ENCODE results near the gene PIGM. TPM values are rescaled to one million over a fixed set of nuclear protein-coding genes. Genes with fewer than 3 reads are reported as not detected.
A peak's percentile ranks its signal among the peaks of the same experiment; 100 is the strongest.

Gene PIGM
- total RNA-seq, 1 experiment from 2014 or later = 4.6 TPM

DNA sequence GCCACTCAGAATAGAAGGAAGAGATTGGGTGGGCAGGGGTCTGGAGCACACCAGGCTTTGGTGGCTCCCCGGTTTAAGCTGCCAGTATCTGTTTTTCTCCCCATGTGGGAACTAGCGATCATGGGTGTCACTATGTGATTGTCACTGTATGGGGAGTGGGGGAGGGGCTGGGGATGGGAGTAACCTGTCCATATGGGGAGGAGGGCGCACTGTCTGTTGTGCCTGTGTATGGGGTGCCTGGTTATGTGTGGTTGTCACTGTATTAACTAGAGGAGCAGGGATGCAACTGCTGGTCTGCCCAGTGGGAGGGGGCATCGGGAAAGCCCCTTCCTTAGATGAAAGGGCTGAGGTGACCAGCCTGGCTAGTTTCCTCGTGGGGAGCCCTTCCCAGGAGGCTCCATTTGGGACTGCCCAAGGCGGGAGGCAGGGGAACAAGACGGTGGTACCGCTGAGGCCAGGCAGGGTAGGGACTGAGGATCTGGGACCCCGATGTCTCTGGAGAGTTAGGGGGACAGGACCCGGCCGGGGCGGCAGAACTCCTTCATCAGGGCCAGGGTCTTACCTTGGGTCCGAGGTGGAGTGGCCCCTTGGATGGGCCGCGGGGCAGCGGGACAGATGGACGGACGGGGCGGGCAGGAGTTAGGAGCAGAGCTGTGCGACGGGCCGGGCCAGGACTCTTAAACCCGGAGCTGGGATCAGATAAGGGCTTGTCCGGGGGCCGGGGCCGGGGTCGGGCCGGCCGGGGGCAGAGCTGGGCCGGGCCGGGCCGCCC lies 37.9 kb upstream of the PIGM start, which contains the start of gene KCNJ10:
Gene KCNJ10 (minus strand): TSS at position 701 of the 772 bp plus-strand sequence. CDS start 27,628 bp downstream, outside the sequence.
- intact Hi-C loops (cut with micrococcal nuclease; ENCODE audit: unreplicated experiment) = no loop called here

DNA sequence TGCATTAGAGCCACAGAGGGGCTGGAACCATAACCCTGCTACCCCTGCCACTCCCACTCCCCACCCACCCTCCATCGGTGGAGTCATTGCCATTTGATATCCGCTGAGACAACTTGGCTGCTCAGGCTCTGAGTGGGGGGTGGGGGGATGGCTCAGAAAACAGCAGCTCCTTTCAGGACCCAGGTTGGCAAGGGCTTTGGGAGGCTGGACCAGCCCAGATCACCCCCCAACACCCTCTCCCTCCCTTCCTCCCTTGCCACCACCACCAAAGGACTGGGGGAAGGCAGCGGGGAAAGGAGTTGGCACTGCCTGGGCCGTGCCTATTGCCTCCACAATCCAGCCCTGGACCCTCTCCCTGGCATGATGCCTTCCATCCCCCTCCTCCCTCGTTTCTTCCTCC lies 36.4 kb upstream of the PIGM start:
- Histone ChIP-seq H3K27me3 (replicated peaks; ENCODE audit: insufficient read depth, low read depth, low read length, poor library complexity) (peaks cover 14% of the 10 kb centered on the region), H3K36me3 (ENCODE audit: insufficient read depth, low read length, poor library complexity, severe bottlenecking) (no peaks in the 10 kb centered on the region), H3K4me1 (ENCODE audit: insufficient read depth, low read length, poor library complexity, severe bottlenecking) (no peaks in the 10 kb centered on the region), H3K27ac (ENCODE audit: low read depth, low read length, poor library complexity, severe bottlenecking) (no peak overlapping the region), H3K4me3 (ENCODE audit: low read depth, low read length, poor library complexity, severe bottlenecking) (no peak overlapping the region), H3K9me3 (ENCODE audit: low read depth, low read length, poor library complexity, severe bottlenecking) (no peaks in the 10 kb centered on the region)
- TF ChIP-seq, protein P1, sequence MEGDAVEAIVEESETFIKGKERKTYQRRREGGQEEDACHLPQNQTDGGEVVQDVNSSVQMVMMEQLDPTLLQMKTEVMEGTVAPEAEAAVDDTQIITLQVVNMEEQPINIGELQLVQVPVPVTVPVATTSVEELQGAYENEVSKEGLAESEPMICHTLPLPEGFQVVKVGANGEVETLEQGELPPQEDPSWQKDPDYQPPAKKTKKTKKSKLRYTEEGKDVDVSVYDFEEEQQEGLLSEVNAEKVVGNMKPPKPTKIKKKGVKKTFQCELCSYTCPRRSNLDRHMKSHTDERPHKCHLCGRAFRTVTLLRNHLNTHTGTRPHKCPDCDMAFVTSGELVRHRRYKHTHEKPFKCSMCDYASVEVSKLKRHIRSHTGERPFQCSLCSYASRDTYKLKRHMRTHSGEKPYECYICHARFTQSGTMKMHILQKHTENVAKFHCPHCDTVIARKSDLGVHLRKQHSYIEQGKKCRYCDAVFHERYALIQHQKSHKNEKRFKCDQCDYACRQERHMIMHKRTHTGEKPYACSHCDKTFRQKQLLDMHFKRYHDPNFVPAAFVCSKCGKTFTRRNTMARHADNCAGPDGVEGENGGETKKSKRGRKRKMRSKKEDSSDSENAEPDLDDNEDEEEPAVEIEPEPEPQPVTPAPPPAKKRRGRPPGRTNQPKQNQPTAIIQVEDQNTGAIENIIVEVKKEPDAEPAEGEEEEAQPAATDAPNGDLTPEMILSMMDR (conservative IDR thresholded peaks at IDR 0.05; ENCODE audit: low read depth, low read length) = no peak
- no peak for TF ChIP-seq EZH2 (IDR thresholded peaks at IDR 0.05; ENCODE audit: borderline replicate concordance, low read depth, low read length, poor library complexity, severe bottlenecking)
- POLR2A ChIA-PET (ENCODE audit: low non-redundant PET) = no interaction called here
- CTCF ChIA-PET = no interaction called here
- no TSS peak for BruUV-seq (replicated peaks)
- intact Hi-C loops (cut with micrococcal nuclease; ENCODE audit: unreplicated experiment) = no loop called here
- no peak for DNase-seq (ENCODE audit: low spot score)

More for the DNA sequence above, 37.9 kb upstream of the PIGM start, which contains the start of gene KCNJ10:
- no TSS peak for BruUV-seq (replicated peaks)
- H3K4me3 ChIP-seq (ENCODE audit: low read depth, low read length, poor library complexity, severe bottlenecking) = peak within 1 kb of the TSS; percentile 47
- H3K9me3 ChIP-seq (ENCODE audit: low read depth, low read length, poor library complexity, severe bottlenecking) = no peaks in the 10 kb centered on the region
- CTCF ChIA-PET = interaction anchor here (0.8 to 1.0 kb wide), 2 partner anchors 9 to 16 kb away, joined by 3 read pairs; no protein-coding TSS in a partner anchor
- POLR2A ChIA-PET (ENCODE audit: low non-redundant PET) = no interaction called here
- DNase-seq (ENCODE audit: low spot score) = no peak
- H3K27ac ChIP-seq (ENCODE audit: low read depth, low read length, poor library complexity, severe bottlenecking) = no peak within 1 kb of the TSS
- peaks cover 11% of the 10 kb centered on the region for H3K27me3 ChIP-seq (replicated peaks; ENCODE audit: insufficient read depth, low read depth, low read length, poor library complexity)
- TF ChIP-seq, protein P1 (conservative IDR thresholded peaks at IDR 0.05; ENCODE audit: low read depth, low read length) = no peak
- no peak for TF ChIP-seq EZH2 (IDR thresholded peaks at IDR 0.05; ENCODE audit: borderline replicate concordance, low read depth, low read length, poor library complexity, severe bottlenecking)
- H3K36me3 ChIP-seq (ENCODE audit: insufficient read depth, low read length, poor library complexity, severe bottlenecking) = no peaks in the 10 kb centered on the region
- H3K4me1 ChIP-seq (ENCODE audit: insufficient read depth, low read length, poor library complexity, severe bottlenecking) = no peaks in the 10 kb centered on the region

DNA sequence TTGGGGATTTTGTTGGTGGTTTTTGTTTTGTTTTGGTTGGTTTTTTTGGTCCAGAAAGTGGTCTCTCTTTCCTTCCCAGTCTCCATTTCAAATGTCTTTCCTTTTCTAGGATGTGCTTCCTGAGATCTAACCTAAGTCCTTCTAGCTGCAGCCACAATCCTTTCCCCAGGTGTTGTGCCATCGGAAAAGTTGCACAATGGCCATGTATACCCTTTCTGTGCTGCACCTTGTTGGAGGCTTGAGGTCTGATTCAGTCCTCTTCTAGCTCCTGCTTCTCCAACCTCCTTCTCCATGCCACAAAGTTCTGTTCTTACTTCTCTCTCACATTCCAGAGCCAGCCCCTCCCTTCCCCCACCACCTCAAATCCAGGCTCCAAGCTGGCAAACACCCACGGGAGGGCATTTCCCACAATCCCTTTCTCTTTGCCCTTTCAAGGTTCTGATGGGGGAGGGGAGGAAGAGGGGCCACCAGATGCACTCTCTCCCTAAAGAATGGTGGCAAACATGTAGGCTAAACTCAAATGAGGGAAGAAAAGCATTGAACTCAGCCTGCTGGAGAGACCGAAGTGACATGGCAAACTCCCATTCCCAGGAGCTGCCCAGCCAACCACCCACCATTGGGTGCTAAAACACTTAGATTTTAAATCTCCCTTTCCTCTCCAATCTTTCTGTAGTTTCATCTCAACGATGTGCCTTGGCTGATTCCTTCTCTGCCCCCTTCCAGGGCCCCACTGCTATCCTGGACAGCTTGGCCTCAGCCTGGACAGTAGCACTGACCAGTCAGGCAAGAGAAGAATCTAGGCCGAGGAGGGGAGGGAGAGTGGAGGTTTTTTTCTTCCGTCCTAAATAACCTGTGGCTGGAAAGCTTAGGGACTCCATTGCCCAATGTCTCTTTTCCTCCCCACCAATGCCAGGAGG lies 35.3 kb upstream of the PIGM start:
- intact Hi-C loops (cut with micrococcal nuclease; ENCODE audit: unreplicated experiment) = no loop called here
- Histone ChIP-seq H3K9me3 (ENCODE audit: low read depth, low read length, poor library complexity, severe bottlenecking) (no peaks in the 10 kb centered on the region), H3K4me1 (ENCODE audit: insufficient read depth, low read length, poor library complexity, severe bottlenecking) (no peaks in the 10 kb centered on the region), H3K4me3 (ENCODE audit: low read depth, low read length, poor library complexity, severe bottlenecking) (no peak overlapping the region), H3K27ac (ENCODE audit: low read depth, low read length, poor library complexity, severe bottlenecking) (no peak overlapping the region), H3K36me3 (ENCODE audit: insufficient read depth, low read length, poor library complexity, severe bottlenecking) (no peaks in the 10 kb centered on the region), H3K27me3 (replicated peaks; ENCODE audit: insufficient read depth, low read depth, low read length, poor library complexity) (peaks cover 14% of the 10 kb centered on the region)
- POLR2A ChIA-PET (ENCODE audit: low non-redundant PET) = interaction anchor here (0.7 kb wide), 1 partner anchor 114 kb away, joined by 3 read pairs; no protein-coding TSS in a partner anchor
- CTCF ChIA-PET = no interaction called here
- DNase-seq (ENCODE audit: low spot score) = peak; percentile 20
- TF ChIP-seq EZH2 (IDR thresholded peaks at IDR 0.05; ENCODE audit: borderline replicate concordance, low read depth, low read length, poor library complexity, severe bottlenecking) = no peak
- TF ChIP-seq, protein P1 (conservative IDR thresholded peaks at IDR 0.05; ENCODE audit: low read depth, low read length) = no peak
- no TSS peak for BruUV-seq (replicated peaks)

Measured in A673 (cell line).